SW480 (cell line): Measurements from ENCODE around the gene SCYGR8.

ENCODE experiments used
- DNase-seq: peaks from one replicate; pipeline ENCODE4 v3.0.0-alpha.2; 2016; ENCODE audit warnings: low spot score

The SCYGR8 gene

GRCh38 chr2:227761740-227762476, 16.2 kb downstream of the SCYGR8 start:
- DNase-seq: no peak

- no peak for DNase-seq
Observed at GRCh38 chr2:227765788-227766372, 20.2 kb downstream of the SCYGR8 start.

- peak; percentile 61 for DNase-seq
Observed at GRCh38 chr2:227766373-227766883, 20.7 kb downstream of the SCYGR8 start.

DNA sequence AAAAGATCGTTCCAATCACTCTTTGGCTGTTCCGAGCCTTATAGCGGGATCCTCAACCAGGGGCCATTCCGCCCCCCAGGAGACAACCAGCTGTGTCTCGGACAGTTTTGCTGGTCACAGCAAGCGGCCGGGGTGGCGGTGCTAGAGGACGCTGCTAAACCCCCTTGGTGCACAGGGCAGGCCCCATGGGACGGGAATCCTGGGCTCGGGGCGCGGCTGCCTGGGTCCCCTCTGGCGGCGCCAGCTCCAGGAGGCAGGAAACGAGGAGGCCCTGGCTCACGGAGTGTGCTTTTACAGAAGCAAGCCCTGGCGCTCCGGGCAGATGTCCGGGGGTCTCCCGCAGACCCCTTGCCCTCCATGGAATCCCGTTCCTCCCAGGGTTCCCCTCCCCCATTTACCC, 22.1 kb downstream of the SCYGR8 start:
- no peak for DNase-seq

- no peak for DNase-seq
Observed at GRCh38 chr2:227772197-227772661, 26.5 kb downstream of the SCYGR8 start.

DNA sequence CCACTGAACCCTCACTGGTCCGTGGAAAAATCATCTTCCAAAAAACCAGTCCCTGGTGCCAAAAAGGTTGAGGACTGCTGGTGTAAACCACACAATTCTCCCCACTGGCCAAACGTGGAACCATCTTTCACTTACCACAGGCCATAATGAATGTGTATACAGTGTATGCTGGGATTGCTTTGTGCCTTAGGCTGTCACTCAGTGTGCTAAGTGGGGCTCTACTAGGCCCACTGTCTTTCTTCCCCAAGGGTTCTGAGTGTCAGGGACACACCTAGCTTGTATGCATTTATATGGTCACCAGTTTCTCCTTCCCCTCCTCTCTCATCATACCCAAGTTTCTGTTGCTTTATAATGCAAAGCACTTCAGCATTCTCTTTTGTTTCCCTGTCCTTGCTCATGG, 27.2 kb downstream of the SCYGR8 start:
- DNase-seq: no peak

DNA sequence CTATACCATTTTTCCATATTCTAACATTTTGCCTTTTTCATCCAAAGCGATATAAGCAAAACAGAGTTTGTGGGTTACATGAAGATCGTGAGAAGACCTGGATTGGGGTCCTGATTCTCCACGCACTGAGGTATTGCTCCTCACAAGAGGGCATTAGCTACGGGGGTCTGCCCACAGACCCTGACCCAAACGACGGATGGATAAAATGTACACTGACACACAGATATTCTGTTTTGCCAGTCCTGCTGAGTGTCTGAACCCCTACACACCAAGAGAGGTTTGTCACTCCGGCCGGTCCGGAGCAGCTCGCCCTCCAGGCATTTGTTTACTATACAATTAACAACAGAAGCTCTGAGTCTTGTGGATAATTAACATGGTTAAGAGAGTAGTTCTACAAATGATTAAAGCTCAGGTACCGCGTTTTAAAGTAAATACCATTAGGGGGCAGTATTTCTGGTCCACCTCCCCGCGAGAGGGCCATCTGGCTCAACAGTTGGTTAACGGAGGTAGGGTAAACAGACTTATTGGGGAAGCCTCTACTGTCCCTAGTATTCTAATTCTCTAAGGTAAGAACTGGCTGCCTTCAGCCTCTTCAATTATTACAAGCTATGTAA, 28.4 kb downstream of the SCYGR8 start:
- peak; percentile 22 for DNase-seq

DNA sequence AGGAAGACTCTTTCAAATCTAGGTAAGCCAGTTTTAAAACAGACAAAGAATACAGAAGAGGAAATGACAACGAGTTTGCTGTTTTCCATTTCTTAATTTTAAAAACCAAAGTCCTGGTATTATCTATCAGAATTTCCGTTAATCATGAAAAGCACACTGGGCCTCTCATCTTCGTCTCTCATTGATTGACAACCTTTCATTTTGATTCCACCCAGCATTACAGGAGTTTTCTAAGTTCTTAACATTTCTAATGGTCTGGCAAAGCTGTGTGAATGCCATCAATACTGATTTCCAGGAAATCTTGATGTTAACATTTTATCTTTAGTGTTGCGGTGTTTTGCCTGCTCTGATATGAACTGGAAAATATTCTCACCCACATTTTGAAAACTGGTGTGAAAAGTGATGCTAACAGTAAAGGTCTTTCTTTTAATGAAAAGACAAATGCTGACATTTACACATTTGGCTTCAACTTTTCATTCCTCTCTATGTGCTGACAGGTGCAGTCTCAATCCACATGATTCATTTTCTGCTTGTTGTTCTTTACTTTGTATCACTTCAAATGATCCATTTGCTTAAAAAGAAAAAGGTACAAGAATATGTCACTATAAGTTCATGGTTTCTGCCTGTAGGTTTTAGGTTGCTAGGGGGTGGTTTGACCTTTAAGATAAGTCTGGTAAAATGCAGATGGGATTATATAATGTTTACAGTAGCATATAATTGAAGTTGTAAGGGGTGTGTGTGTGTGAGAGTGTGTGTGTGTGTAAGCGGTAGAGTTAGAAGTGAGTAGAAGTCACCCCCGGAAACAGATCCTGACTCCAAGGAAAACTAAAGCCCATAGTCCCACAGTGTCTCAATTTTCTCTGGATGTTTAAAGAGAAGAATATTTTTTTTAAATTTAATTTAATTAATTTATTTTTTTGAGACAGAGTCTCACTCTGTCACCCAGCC, 29.5 kb downstream of the SCYGR8 start:
- DNase-seq: no peak

GRCh38 chr2:227780981-227781615, 35.4 kb downstream of the SCYGR8 start:
- no peak for DNase-seq

- DNase-seq: no peak
Observed at GRCh38 chr2:227781841-227782240, 36.1 kb downstream of the SCYGR8 start.

- DNase-seq: no peak
Observed at GRCh38 chr2:227782804-227783203, 37.1 kb downstream of the SCYGR8 start.

DNA sequence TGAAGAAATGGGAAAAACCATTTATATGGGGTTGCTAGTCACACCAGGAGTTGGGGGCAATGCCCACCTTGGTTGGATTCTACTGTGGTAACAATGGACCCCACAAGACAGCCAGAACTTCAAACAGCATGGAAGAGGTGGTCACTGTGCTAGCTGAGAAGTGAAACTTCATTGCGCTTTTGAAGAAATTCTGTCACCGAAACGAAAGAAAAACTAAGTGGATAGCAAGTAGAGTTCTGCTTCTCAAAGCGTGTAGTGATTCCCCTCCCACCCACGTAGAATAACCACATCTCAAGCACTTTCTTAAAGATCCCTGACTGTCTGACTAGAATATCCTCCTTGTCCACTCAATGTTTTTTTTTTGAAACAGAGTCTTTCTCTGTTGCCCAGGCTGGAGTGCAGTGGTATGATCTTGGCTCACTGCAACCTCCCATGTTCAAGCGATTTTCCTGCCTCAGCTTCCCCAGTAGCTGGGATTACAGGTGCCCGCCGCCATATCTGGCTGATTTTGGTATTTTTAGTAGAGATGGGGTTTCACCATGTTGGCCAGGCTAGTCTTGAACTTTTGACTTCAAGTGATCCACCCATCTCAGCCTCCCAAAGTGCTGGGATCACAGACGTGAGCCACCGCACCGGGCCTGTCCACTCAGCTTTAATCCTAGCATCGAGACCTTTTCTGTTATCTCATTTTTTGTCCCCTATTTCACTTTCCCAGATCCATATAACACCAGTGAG, 37.9 kb downstream of the SCYGR8 start:
- DNase-seq: no peak

DNA sequence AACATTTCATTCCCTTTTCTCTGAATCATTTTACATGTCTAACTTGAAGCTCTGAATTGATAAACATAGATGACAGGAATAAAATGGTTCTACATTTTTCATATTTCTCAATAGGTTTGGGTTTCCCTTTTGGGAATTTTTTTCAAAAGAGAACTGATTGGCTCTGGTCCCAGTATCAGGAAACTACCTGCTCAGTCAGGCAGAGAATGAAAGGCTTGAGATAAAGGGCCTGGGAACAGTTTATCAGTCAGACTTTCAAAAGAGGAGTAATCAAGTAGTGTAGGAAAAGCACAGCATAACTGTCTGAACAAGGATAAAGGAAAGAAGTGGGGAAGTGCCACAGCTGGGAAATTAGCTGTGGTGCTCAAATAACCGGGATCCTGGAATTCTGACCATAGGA, 39.6 kb downstream of the SCYGR8 start:
- no peak for DNase-seq

DNA sequence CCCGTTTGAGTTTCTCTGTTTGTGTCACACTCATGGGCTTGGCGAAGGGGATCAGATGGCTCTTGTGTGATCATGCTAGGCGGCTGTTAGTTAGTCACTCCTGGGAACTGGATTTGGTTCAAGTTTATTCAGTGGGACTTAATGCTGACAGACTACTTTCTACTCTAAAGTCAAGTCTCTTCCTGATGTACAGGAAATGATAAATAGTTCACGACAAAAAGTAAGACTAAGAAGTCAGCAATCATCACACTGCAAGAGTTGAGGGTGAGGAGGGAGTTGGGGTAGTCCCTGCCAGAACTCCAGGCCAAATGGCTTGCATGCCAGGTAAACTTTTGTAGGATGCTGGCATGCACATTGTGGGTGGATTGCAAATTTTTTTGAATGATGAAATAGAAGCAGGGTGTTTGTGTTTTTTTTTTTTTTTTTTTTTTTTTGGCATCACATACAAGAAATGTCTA, 42.9 kb downstream of the SCYGR8 start:
- DNase-seq: no peak

DNA sequence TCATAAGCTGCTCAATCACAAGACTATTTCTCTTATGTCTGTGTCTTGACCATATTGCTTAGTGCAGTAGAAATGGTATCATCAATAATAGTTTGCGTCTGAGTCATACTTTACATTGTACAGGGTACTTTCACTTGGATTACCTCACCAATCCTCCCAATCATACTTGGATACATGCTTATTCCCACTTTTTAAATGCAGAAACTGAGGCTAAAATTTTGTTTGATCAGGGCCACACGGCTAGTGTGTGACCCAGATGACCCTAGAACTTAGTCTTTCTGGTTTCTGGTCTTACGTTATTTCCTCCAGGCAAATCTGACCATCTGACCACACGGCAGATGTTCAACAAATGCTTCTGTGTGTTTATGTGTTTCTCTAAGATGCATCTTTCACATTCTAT, 44.1 kb downstream of the SCYGR8 start:
- no peak for DNase-seq

- DNase-seq: peak; percentile 89
Observed at GRCh38 chr2:227793148-227793712, 47.5 kb downstream of the SCYGR8 start.
